ENCODE results near the gene BMP2K.

BMP2K gene

DNA sequence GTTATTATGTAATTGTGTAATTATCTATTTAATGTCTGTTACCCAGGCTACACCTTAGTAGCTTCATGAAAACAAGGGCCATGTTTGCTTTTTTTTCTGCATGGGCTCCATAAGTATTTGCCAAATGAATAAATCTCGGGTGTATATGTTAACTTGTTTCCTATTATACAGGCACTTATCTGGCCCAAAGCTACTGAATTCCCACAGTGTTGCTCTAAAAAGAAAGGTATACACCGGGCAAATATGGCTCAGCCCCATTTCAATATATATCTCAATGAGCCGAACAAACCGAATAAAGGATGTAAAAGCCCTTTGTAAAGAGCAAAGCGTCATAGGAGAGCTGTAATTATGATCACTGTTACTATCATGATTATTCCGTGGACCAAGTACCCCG lies 162.3 kb downstream of the BMP2K start:
- no peak for DNase-seq

DNA sequence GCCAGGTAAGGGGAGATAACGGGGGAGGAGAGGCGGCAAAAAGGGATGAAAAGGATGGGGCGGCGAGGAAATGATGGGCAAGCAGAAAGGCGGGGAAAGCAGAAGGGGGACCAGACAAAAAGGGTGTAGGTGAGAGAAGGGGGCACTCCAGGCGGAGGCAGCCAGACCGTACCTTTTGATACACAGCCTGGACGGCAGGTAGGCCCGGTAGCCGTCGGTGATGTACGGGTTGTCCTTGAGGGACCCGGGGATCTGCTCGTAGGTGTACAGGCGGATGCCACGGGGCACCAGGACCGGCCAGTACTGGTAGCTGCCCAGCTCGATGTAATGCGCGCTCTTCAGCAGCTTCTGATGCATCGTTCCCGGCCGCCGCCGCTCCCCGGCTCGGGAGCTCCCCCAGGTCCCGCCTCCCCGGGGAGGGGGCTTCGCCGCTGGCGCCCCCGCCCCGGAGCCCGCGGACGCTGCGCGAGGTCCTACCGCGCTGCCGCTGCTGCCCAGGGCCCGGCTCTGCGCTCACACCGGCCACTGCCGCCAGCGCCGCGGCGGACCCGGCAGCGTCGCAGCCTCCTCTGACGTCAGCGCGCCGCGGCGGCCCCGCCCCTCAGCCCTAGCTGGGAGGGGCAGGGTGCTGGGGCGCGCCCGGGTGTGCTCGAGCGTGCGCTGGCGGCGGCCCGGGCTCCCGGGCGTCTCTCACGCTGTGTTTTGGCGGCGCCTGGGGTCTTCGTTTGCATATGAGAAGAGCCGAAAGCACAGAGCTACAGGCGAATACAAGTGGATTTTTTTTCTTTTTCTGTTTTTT lies 162.9 kb downstream of the BMP2K start, which contains the start of gene PAQR3:
Gene PAQR3, minus strand, starts transcription at position 571 of the 799 bp plus-strand sequence. Its CDS starts 214 bp downstream, at position 357.
- peak; percentile 49 to 91 for DNase-seq

DNA sequence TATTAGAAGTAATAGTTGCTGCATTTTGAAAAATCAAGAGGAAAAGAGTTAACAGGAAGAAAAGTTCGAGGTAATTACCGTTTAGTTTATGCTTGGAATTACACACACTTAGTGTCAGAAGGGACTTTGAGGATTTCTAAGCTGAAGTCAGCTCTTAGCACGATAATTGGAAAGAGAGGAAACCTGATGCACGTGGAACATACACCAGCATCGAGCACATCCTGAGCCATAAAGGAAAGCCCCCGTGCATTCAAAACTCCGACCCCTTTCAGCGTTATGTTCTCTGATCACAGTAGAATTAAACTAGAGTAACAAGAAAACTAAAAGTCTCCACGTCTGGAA lies 163.5 kb downstream of the BMP2K start:
- no peak for DNase-seq

DNA sequence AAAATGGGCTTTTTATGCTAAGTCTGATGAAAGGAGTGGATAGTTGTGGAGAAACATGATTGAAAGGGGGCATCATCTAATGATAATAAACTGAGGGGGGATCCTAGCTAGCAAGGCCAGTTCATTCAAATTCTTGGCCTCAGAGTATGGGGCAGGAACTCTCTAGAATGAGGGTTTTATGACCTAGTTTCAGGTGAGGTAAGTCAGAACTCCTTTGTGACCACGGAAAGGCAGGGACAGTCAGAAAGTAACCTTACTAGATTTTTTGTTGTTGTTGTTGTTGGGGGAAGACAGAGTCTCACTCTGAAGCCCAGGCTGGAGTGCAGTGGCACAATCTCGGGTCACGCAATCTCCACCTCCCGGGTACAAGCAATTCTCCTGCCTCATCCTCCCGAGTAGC lies 164.6 kb downstream of the BMP2K start:
- DNase-seq: no peak

DNA sequence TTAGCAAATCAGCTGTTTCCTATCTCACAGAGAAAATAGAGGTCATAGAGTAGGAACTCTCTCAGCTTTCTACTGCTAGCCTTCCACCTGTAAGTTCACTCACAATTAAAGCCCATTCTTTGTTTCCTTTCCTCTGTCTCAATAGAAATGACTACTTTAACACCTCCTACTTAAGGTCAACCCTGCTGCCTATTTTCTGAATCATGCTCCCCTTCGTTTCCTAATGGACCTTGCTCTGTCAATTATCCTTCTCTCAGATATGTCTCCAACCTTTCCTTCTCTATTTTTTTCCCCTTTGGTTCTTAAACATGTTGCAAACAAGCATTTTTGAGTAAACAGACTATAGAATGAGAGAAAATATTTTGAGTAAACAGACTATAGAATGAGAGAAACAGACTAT lies 168.2 kb downstream of the BMP2K start:
- DNase-seq: no peak

DNA sequence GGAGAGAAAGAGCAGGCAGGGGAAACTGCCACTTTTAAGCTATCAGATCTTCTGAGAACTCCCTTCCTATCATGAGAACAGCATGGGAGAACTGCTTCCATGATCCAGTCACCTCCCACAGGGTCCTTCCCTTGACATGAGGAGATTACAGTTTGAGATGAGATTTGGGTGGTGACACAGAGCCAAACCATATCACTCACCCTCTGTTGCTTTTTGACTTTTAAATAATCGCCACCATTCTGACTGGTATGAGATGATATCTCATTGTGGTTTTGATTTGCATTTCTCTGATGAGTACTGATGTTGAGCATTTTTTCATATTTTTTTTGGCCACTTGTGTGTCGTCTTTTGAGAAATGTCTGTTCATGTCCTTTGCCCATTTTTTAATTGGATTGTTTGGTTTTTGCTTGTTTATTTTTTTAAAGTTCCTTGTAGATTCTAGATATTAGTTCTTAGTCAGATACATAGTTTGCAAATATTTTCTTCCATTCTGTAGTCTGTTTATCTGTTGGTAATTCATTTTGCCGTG lies 169.6 kb downstream of the BMP2K start:
- no peak for DNase-seq

DNA sequence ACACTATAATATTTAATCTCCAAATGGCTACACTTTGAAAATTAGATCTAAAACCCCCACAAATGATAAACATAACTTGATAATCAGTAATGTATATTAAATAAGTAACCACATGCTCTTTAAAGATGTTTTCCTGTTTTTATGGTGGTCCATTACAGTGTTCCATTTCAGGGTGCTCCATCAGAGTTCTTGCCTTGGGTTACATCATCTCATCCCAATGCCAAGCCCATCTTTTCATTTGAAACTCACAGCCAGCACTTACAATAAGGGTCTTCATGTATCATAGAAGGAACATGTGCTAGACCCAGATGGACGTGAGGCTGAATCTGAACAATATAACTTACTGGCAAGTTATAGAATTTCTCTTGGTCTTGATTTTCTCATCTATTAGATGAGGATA lies 173.6 kb downstream of the BMP2K start:
- no peak for DNase-seq

DNA sequence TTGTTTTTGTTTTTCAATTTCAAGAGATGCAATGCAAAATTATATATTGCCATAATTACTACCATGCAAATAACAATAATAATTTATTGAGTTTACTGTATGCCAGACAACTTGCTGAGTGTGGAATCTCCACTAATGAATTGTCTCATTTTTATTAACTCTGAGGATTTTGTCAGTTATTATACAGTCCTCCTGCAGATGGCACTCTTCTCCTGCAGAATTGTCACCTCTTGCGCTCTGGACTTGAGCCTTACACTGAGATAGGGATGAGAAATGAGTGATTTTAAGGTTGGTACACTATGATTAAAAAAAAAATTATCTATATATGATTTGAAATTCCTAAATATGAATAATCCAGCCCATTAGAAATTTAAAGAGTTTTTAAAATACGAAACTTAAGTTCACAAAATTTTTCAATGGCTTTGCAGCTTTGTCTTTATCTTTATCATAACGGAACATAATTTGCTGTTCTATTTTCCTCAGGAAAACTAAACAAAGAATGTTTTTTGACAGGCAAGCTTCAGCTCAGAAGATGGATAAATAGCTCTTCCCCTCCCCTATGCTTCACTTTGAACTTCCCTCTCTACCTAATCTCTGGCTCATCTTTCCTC lies 175.8 kb downstream of the BMP2K start:
- DNase-seq: peak in 1 of 2 experiments; percentile 75

DNA sequence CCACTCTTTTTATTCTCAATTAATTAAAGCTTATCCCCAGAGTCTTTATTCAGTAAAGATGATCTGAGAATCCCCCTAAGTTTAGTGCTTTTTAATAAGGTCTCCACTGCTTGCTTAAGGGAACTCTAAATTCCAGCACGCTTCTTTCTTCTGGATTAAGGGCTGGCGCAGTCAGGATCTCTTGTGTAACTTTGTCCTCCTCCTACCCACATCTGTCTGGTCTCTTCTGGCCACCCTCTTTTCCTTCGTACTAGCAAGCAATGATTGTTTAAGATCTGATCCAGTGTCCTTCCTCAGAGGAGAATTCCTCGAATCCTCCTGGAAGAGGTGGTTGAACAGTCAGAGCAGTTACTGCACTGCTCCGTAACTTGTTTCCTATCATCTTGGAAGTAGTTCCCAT lies 177.1 kb downstream of the BMP2K start:
- no peak for DNase-seq

DNA sequence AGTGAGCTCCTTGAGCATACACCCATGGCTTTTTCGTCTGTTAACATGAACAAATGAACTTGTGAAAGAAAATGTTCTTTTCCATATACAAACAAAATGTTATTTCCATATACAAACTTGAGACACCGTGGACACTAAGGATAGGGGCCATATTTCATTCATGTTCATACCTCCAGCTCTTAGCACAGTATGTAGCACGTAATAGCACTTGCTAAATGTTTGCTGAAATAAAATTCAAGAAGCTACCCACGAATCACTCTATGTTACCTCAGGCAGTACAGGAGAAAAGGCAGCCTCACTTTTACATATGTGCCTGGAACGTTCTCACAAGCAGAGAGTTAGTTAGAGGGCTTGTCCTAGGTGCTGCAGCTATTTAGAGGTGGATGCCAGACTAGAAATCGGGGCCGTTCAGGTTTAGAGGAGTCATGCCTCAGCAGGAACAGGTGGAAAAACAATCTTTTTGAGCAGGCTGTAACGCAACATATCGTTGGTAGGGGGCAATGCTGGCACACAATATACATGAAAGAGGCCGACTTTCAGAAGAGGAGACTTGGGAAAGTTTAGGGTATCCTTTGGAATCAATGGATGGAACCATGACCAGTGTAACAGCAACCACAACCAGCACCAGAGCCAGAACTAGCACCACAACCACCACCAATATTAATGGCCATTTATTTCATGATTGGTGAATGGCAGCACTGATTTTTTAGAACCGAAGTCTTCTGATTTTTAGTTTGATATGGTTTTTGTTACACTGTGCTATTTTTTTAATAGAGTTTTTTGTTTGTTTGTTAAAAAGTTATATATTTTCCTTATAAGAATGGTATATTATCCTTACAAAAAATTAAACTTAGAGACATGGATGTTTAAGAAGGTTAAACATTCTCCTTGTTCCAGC lies 177.9 kb downstream of the BMP2K start:
- DNase-seq: peak; percentile 24 to 69

DNA sequence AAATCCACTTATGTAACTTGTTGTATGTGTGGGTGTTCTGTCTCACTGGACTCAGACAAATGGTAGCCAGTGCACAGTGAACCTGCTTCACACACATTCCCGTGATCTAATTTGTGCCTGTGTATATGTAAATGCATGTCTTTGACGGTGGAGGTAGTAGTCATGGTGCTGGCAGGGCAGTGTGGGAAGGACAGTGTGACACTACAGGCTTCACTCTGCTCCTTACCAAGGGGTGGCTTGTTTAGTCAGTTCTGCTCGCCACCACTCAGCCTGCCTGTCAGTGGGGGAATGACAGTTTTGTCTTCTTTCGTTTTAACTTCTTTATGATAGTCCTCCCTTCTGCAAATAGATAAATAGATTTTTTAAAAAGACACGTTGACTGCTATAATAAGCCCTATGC lies 180.8 kb downstream of the BMP2K start:
- DNase-seq: no peak

DNA sequence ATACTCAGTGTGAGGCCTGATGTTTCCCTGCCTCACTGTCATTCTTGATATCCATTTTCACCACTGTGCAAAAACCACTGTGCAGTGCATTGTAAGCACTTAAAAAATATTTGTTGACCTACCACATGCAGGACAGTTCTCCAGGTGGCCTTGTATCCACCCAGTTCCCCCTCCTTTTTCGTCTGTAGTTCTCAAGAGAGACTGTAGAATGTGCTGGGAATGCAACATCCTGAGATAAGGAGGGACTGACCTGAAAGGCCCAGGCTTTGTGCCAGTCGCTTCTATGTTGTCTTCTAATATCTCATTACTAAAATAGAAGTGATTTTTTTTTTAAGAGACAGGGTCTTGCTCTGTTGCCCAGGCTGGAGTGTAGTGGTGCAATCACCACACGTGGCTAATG lies 184.8 kb downstream of the BMP2K start:
- DNase-seq: no peak
